ENCODE results near the gene BUB3. TPM values are rescaled to one million over a fixed set of nuclear protein-coding genes. Genes with fewer than 3 reads are reported as not detected.

BUB3 gene
- total and polyA plus RNA-seq, 7 donors = 39.6 to 116 (median 82.1) TPM

- peaks cover 69 to 89% (median 83%) of the 10 kb centered on the region in 3 donors for H3K27me3 ChIP-seq
- no peaks in the 10 kb centered on the region for H3K36me3 ChIP-seq
- DNase-seq = no peak
- no peak overlapping the region for H3K27ac ChIP-seq
- WGBS, 2 donors = 2% methylated on average over 76 of the region's 76 CpGs
- intact Hi-C loops (cut with DNase I) = loop anchor here (2.0 kb wide), 1 partner anchor 15 kb away; the partner anchor contains the start of gene HMX3
- H3K4me1 ChIP-seq = peaks cover 0 to 55% (median 45%) of the 10 kb centered on the region in 4 donors
- H3K9me3 ChIP-seq = no peaks in the 10 kb centered on the region
- peak overlapping the region in 3 of 4 donors; percentile 15 to 42 (median 37) for H3K4me3 ChIP-seq
- TF ChIP-seq EP300 (IDR thresholded peaks at IDR 0.05) (no peak), POLR2A (IDR thresholded peaks at IDR 0.05) (no peak), POLR2AphosphoS5 (IDR thresholded peaks at IDR 0.05) (peak in 1 of 4 donors; percentile 23)
- TF ChIP-seq, protein P1, sequence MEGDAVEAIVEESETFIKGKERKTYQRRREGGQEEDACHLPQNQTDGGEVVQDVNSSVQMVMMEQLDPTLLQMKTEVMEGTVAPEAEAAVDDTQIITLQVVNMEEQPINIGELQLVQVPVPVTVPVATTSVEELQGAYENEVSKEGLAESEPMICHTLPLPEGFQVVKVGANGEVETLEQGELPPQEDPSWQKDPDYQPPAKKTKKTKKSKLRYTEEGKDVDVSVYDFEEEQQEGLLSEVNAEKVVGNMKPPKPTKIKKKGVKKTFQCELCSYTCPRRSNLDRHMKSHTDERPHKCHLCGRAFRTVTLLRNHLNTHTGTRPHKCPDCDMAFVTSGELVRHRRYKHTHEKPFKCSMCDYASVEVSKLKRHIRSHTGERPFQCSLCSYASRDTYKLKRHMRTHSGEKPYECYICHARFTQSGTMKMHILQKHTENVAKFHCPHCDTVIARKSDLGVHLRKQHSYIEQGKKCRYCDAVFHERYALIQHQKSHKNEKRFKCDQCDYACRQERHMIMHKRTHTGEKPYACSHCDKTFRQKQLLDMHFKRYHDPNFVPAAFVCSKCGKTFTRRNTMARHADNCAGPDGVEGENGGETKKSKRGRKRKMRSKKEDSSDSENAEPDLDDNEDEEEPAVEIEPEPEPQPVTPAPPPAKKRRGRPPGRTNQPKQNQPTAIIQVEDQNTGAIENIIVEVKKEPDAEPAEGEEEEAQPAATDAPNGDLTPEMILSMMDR (IDR thresholded peaks at IDR 0.05) = no peak
These were observed 4.5 kb upstream of the BUB3 start for GRCh38 chr10:123149568-123150270.

GRCh38 chr10:123150271-123150985, 3.8 kb upstream of the BUB3 start:
- Histone ChIP-seq H3K36me3 (no peaks in the 10 kb centered on the region), H3K9me3 (no peaks in the 10 kb centered on the region), H3K27me3 (peaks cover 62 to 82% (median 76%) of the 10 kb centered on the region in 3 donors), H3K4me3 (peak overlapping the region in 3 of 4 donors; percentile 3 to 42 (median 37)), H3K4me1 (peaks cover 0 to 61% (median 49%) of the 10 kb centered on the region in 4 donors), H3K27ac (no peak overlapping the region)
- intact Hi-C loops (cut with DNase I) = loop anchor here (2.0 kb wide), 1 partner anchor 16 kb away; the partner anchor contains the start of gene HMX3
- TF ChIP-seq, protein P1 (IDR thresholded peaks at IDR 0.05) = no peak
- TF ChIP-seq EP300 (IDR thresholded peaks at IDR 0.05) (no peak), POLR2AphosphoS5 (IDR thresholded peaks at IDR 0.05) (peak in 1 of 4 donors; percentile 17), POLR2A (IDR thresholded peaks at IDR 0.05) (no peak)
- no peak for DNase-seq
- WGBS, 2 donors = 6 to 9% methylated on average over 34 of the region's 34 CpGs

GRCh38 chr10:123150986-123151736, 3.0 kb upstream of the BUB3 start:
- intact Hi-C loops (cut with DNase I) = loop anchor here (2.0 kb wide), 1 partner anchor 16 kb away; the partner anchor contains the start of gene HMX3
- no peaks in the 10 kb centered on the region for H3K9me3 ChIP-seq
- peak overlapping the region in 3 of 4 donors; percentile 3 to 11 (median 10) for H3K4me3 ChIP-seq
- no peak overlapping the region for H3K27ac ChIP-seq
- no peak for TF ChIP-seq EP300 (IDR thresholded peaks at IDR 0.05)
- TF ChIP-seq, protein P1 (IDR thresholded peaks at IDR 0.05) = no peak
- TF ChIP-seq POLR2A (IDR thresholded peaks at IDR 0.05) = no peak
- no peak for TF ChIP-seq POLR2AphosphoS5 (IDR thresholded peaks at IDR 0.05)
- H3K4me1 ChIP-seq = peaks cover 0 to 61% (median 52%) of the 10 kb centered on the region in 4 donors
- 2% methylated on average over 56 of the region's 56 CpGs for WGBS, 2 donors
- H3K27me3 ChIP-seq = peaks cover 55 to 74% (median 68%) of the 10 kb centered on the region in 3 donors
- peaks cover 0 to 5% (median 0%) of the 10 kb centered on the region in 4 donors for H3K36me3 ChIP-seq
- DNase-seq = no peak

DNA sequence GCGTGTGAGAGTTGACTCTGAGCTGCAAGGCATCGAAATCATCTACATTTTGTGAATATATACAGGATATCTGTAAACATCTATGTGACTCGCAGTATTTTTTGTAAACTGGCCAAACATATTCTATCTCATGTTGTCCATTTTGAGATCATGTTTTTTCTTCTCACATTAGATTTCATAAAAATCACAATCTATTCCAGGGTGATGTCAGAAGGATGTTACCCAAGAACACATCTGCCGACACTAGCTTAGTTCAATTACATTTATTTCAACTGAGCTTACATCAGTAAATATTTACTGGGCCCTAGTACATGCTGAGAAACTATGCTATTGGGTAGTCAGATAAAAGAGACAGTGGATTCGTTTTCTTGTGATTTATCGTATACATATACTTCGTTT, 2.5 kb upstream of the BUB3 start:
- Histone ChIP-seq H3K4me1 (peaks cover 0 to 61% (median 53%) of the 10 kb centered on the region in 4 donors), H3K27me3 (peaks cover 49 to 69% (median 62%) of the 10 kb centered on the region in 3 donors)

More for the DNA sequence above, 2.5 kb upstream of the BUB3 start:
- H3K4me3 ChIP-seq = no peak overlapping the region
- TF ChIP-seq POLR2AphosphoS5 (IDR thresholded peaks at IDR 0.05) (peak in 2 of 4 donors; percentile 40 to 52), POLR2A (IDR thresholded peaks at IDR 0.05) (no peak), EP300 (IDR thresholded peaks at IDR 0.05) (no peak)
- TF ChIP-seq, protein P1 (IDR thresholded peaks at IDR 0.05) = no peak
- H3K36me3 ChIP-seq = peaks cover 0 to 11% (median 2%) of the 10 kb centered on the region in 4 donors
- intact Hi-C loops (cut with DNase I) = loop anchor here (2.0 kb wide), 1 partner anchor 17 kb away; the partner anchor contains the start of gene HMX3
- WGBS, 2 donors = 18 to 22% methylated on average over 7 of the region's 7 CpGs
- no peak overlapping the region for H3K27ac ChIP-seq
- no peak for DNase-seq
- H3K9me3 ChIP-seq = no peaks in the 10 kb centered on the region

All from sigmoid colon (tissue), 7 donors.